GM21576 (cell line): Measurements from ENCODE around the gene GPR137.
A peak's percentile ranks its signal among the peaks of the same experiment; 100 is the strongest.
"Not testable (repeated sequence)": the region's sequence is repeated elsewhere in the genome, so short reads cannot be mapped to it uniquely, and the experiment has no call there.

ENCODE experiments used
- ATAC-seq: cut with Tn5 transposase; IDR thresholded peaks from one replicate; pipeline ENCODE4 v1.9.1; 2021; ENCODE audit warnings: mild to moderate bottlenecking, moderate library complexity; ENCODE audit not compliant: unreplicated experiment

The GPR137 gene

GRCh38 chr11:64316672-64317324 is 31.1 kb downstream of the GPR137 start:
- ATAC-seq, result peak; percentile 6

- peak; percentile 49 for ATAC-seq
Observed at GRCh38 chr11:64317325-64317960, 31.8 kb downstream of the GPR137 start, which contains the start of gene TRMT112. TSS of gene TRMT112 (minus strand) at chr11:64317559. CDS start at chr11:64317526, 33 bp downstream.

- ATAC-seq, result peak; percentile 64
Observed at GRCh38 chr11:64317961-64318765, 32.5 kb downstream of the GPR137 start, which contains the start of gene PRDX5. TSS of gene PRDX5 (plus strand) at chr11:64318121. CDS start at chr11:64318216, 95 bp downstream.

GRCh38 chr11:64318766-64319761 is 33.4 kb downstream of the GPR137 start:
- no peak for ATAC-seq

GRCh38 chr11:64320556-64320955 is 34.9 kb downstream of the GPR137 start:
- ATAC-seq, result no peak

- no peak for ATAC-seq
Observed at GRCh38 chr11:64321026-64321425, 35.4 kb downstream of the GPR137 start.

GRCh38 chr11:64321533-64321932 is 35.9 kb downstream of the GPR137 start:
- no peak for ATAC-seq

- no peak for ATAC-seq
Observed at GRCh38 chr11:64322925-64323260, 37.2 kb downstream of the GPR137 start.

GRCh38 chr11:64323373-64323772 is 37.7 kb downstream of the GPR137 start:
- no peak for ATAC-seq

GRCh38 chr11:64323984-64324383 is 38.3 kb downstream of the GPR137 start:
- ATAC-seq, result not testable (repeated sequence)

- no peak for ATAC-seq
Observed at GRCh38 chr11:64324692-64325469, 39.2 kb downstream of the GPR137 start.

GRCh38 chr11:64327375-64327774 is 41.7 kb downstream of the GPR137 start:
- no peak for ATAC-seq

- ATAC-seq, result no peak
Observed at GRCh38 chr11:64327993-64328392, 42.3 kb downstream of the GPR137 start.

- no peak for ATAC-seq
Observed at GRCh38 chr11:64330888-64331287, 45.2 kb downstream of the GPR137 start.

GRCh38 chr11:64331569-64332371 is 46.1 kb downstream of the GPR137 start:
- no peak for ATAC-seq

GRCh38 chr11:64333556-64333955 is 47.9 kb downstream of the GPR137 start:
- ATAC-seq, result no peak

- peak; percentile 75 for ATAC-seq
Observed at GRCh38 chr11:64334764-64335735, 49.4 kb downstream of the GPR137 start.
